Measurements from ENCODE around the gene RPL19.
A peak's percentile ranks its signal among the peaks of the same experiment; 100 is the strongest.

RPL19 gene

GRCh38 chr17:39200070-39200879, at the start of gene RPL19:
RPL19 (plus strand) TSS chr17:39200283; CDS start chr17:39200345, 62 bp downstream.
- no peaks in the 10 kb centered on the region for H3K9me3 Mint-ChIP-seq
- peaks cover 31% of the 10 kb centered on the region for H3K36me3 Mint-ChIP-seq
- H3K4me3 Mint-ChIP-seq, result peak within 1 kb of the TSS; percentile 95
- H3K27ac Mint-ChIP-seq, result peak within 1 kb of the TSS; percentile 100
- no peaks in the 10 kb centered on the region for H3K27me3 Mint-ChIP-seq
- H3K4me1 Mint-ChIP-seq, result peaks cover 52% of the 10 kb centered on the region

- Mint-ChIP-seq H3K27me3 (no peaks in the 10 kb centered on the region), H3K4me3 (peak overlapping the region; percentile 78), H3K9me3 (no peaks in the 10 kb centered on the region), H3K36me3 (no peaks in the 10 kb centered on the region), H3K27ac (no peak overlapping the region), H3K4me1 (peaks cover 44% of the 10 kb centered on the region)
Observed at GRCh38 chr17:39150795-39151149, 49.3 kb upstream of the RPL19 start.

- Mint-ChIP-seq H3K4me1 (peaks cover 43% of the 10 kb centered on the region), H3K9me3 (no peaks in the 10 kb centered on the region), H3K36me3 (no peaks in the 10 kb centered on the region), H3K4me3 (peak within 1 kb of the TSS; percentile 99), H3K27me3 (no peaks in the 10 kb centered on the region), H3K27ac (peak within 1 kb of the TSS; percentile 99)
Observed at GRCh38 chr17:39151150-39151942, 48.7 kb upstream of the RPL19 start, which contains the start of gene PLXDC1. PLXDC1 (minus strand) TSS chr17:39151637; CDS start chr17:39151437, 200 bp downstream.

GRCh38 chr17:39151943-39152818, 47.9 kb upstream of the RPL19 start:
- Mint-ChIP-seq H3K4me1 (peaks cover 43% of the 10 kb centered on the region), H3K36me3 (no peaks in the 10 kb centered on the region), H3K27ac (peak overlapping the region; percentile 99), H3K9me3 (no peaks in the 10 kb centered on the region), H3K27me3 (no peaks in the 10 kb centered on the region), H3K4me3 (peak overlapping the region; percentile 99)

GRCh38 chr17:39153599-39154051, 46.5 kb upstream of the RPL19 start:
- H3K9me3 Mint-ChIP-seq, result no peaks in the 10 kb centered on the region
- H3K27me3 Mint-ChIP-seq, result no peaks in the 10 kb centered on the region
- no peaks in the 10 kb centered on the region for H3K36me3 Mint-ChIP-seq
- H3K4me3 Mint-ChIP-seq, result peak overlapping the region; percentile 99
- H3K4me1 Mint-ChIP-seq, result peaks cover 43% of the 10 kb centered on the region
- peak overlapping the region; percentile 99 for H3K27ac Mint-ChIP-seq

GRCh38 chr17:39155654-39156053, 44.4 kb upstream of the RPL19 start:
- no peaks in the 10 kb centered on the region for H3K36me3 Mint-ChIP-seq
- no peaks in the 10 kb centered on the region for H3K27me3 Mint-ChIP-seq
- H3K27ac Mint-ChIP-seq, result peak overlapping the region; percentile 81
- H3K9me3 Mint-ChIP-seq, result no peaks in the 10 kb centered on the region
- H3K4me3 Mint-ChIP-seq, result no peak overlapping the region
- peaks cover 26% of the 10 kb centered on the region for H3K4me1 Mint-ChIP-seq

- H3K4me3 Mint-ChIP-seq, result no peak overlapping the region
- H3K27ac Mint-ChIP-seq, result no peak overlapping the region
- no peaks in the 10 kb centered on the region for H3K9me3 Mint-ChIP-seq
- H3K27me3 Mint-ChIP-seq, result no peaks in the 10 kb centered on the region
- peaks cover 24% of the 10 kb centered on the region for H3K4me1 Mint-ChIP-seq
- H3K36me3 Mint-ChIP-seq, result no peaks in the 10 kb centered on the region
Observed at GRCh38 chr17:39156491-39156890, 43.6 kb upstream of the RPL19 start.

GRCh38 chr17:39158623-39159022, 41.5 kb upstream of the RPL19 start:
- Mint-ChIP-seq H3K9me3 (no peaks in the 10 kb centered on the region), H3K27ac (no peak overlapping the region), H3K4me3 (no peak overlapping the region), H3K36me3 (no peaks in the 10 kb centered on the region), H3K27me3 (peaks cover 1% of the 10 kb centered on the region), H3K4me1 (peaks cover 7% of the 10 kb centered on the region)

GRCh38 chr17:39161962-39162361, 38.1 kb upstream of the RPL19 start:
- Mint-ChIP-seq H3K4me1 (peaks cover 9% of the 10 kb centered on the region), H3K9me3 (no peaks in the 10 kb centered on the region), H3K36me3 (no peaks in the 10 kb centered on the region), H3K4me3 (no peak overlapping the region), H3K27ac (no peak overlapping the region), H3K27me3 (peaks cover 10% of the 10 kb centered on the region)

- no peaks in the 10 kb centered on the region for H3K9me3 Mint-ChIP-seq
- peaks cover 16% of the 10 kb centered on the region for H3K27me3 Mint-ChIP-seq
- peaks cover 16% of the 10 kb centered on the region for H3K4me1 Mint-ChIP-seq
- H3K4me3 Mint-ChIP-seq, result peak overlapping the region; percentile 90
- no peaks in the 10 kb centered on the region for H3K36me3 Mint-ChIP-seq
- H3K27ac Mint-ChIP-seq, result peak overlapping the region; percentile 37
Observed at GRCh38 chr17:39164675-39165143, 35.4 kb upstream of the RPL19 start.

GRCh38 chr17:39165178-39165840, 34.8 kb upstream of the RPL19 start:
- Mint-ChIP-seq H3K27me3 (peaks cover 16% of the 10 kb centered on the region), H3K9me3 (no peaks in the 10 kb centered on the region), H3K27ac (no peak overlapping the region), H3K4me1 (peaks cover 16% of the 10 kb centered on the region), H3K4me3 (peak overlapping the region; percentile 90), H3K36me3 (no peaks in the 10 kb centered on the region)

GRCh38 chr17:39165841-39166349, 34.2 kb upstream of the RPL19 start, which contains the start of gene ARL5C:
ARL5C (minus strand) TSS chr17:39166161; CDS start chr17:39165760, 401 bp downstream.
- no peaks in the 10 kb centered on the region for H3K9me3 Mint-ChIP-seq
- H3K27ac Mint-ChIP-seq, result no peak within 1 kb of the TSS
- H3K4me1 Mint-ChIP-seq, result peaks cover 16% of the 10 kb centered on the region
- H3K27me3 Mint-ChIP-seq, result peaks cover 16% of the 10 kb centered on the region
- H3K36me3 Mint-ChIP-seq, result no peaks in the 10 kb centered on the region
- H3K4me3 Mint-ChIP-seq, result peak within 1 kb of the TSS; percentile 90

- Mint-ChIP-seq H3K27ac (no peak overlapping the region), H3K27me3 (peaks cover 16% of the 10 kb centered on the region), H3K4me1 (peaks cover 16% of the 10 kb centered on the region), H3K9me3 (no peaks in the 10 kb centered on the region), H3K4me3 (peak overlapping the region; percentile 43), H3K36me3 (no peaks in the 10 kb centered on the region)
Observed at GRCh38 chr17:39166437-39167335, 33.4 kb upstream of the RPL19 start.

GRCh38 chr17:39167476-39167875, 32.6 kb upstream of the RPL19 start:
- H3K9me3 Mint-ChIP-seq, result no peaks in the 10 kb centered on the region
- no peaks in the 10 kb centered on the region for H3K36me3 Mint-ChIP-seq
- H3K4me3 Mint-ChIP-seq, result no peak overlapping the region
- H3K27ac Mint-ChIP-seq, result no peak overlapping the region
- peaks cover 16% of the 10 kb centered on the region for H3K27me3 Mint-ChIP-seq
- H3K4me1 Mint-ChIP-seq, result peaks cover 20% of the 10 kb centered on the region

Data from activated naive CD4-positive, alpha-beta T cell treated with anti-CD3 and anti-CD28 coated beads, Interleukin-2, amount 50 U/mL, for 24 hours (primary cell).